HEK293 (cell line): ENCODE measurements around the gene RPL27.
A peak's percentile ranks its signal among the peaks of the same experiment; 100 is the strongest.

ENCODE experiments used
- CTCF ChIA-PET: fragments of 350-600 bp; formaldehyde crosslinking; extraction: SDS; loops from one replicate; lab custom pipeline; 2021; ENCODE audit warnings: antibody characterized with exemption; lab: Yijun Ruan, JAX
- POLR2A ChIA-PET: fragments of 300-600 bp; formaldehyde crosslinking; extraction: SDS; loops from one replicate; lab custom pipeline; 2020; ENCODE audit warnings: antibody characterized with exemption, inconsistent platforms; lab: Yijun Ruan, JAX
- H3K27ac ChIP-seq: fragments of 200-500 bp; sonication (Bioruptor generic); 2 replicates; pipeline ENCODE4 v1.5.1; 2014; ENCODE audit warnings: low read depth, low read length, control low read depth, inconsistent platforms; ENCODE audit errors: extremely low read depth
- H3K36me3 ChIP-seq, 2 experiments: fragments of 200-500 bp in 1 of 2; sonication (Bioruptor generic) in 1 of 2; 1 replicate in 1 of 2; 2 replicates in 1 of 2; pipeline ENCODE4 v1.5.1; 2014 to 2017; ENCODE audit warnings: inconsistent platforms in 2 of 2, low read length in 2 of 2; ENCODE audit not compliant: control insufficient read depth in 2 of 2, insufficient read depth in 1 of 2
- H3K4me1 ChIP-seq: fragments of 200-500 bp; sonication (Bioruptor generic); 2 replicates; pipeline ENCODE4 v1.5.1; 2014; ENCODE audit warnings: mild to moderate bottlenecking, low read length, inconsistent platforms; ENCODE audit not compliant: control insufficient read depth, insufficient read depth
- H3K4me3 ChIP-seq: 2 replicates; pipeline ENCODE4 v1.5.1; 2011; ENCODE audit warnings: low read depth, mild to moderate bottlenecking, control low read depth, low read length, moderate library complexity
- H3K9me3 ChIP-seq: fragments of 200-500 bp; sonication (Bioruptor generic); 2 replicates; pipeline ENCODE4 v1.5.1; 2014; ENCODE audit warnings: low read depth, low read length, inconsistent platforms; ENCODE audit not compliant: control insufficient read depth, insufficient read depth
- KLF10 ChIP-seq: fragments of 450-650 bp; IDR thresholded peaks from 2 replicates; pipeline ENCODE4 v1.5.1; 2018; ENCODE audit warnings: missing biosample characterization, mild to moderate bottlenecking, missing genetic modification characterization
- MYNN ChIP-seq: fragments of 450-650 bp; formaldehyde crosslinking; IDR thresholded peaks from 2 replicates; pipeline ENCODE4 v1.5.1; 2016; ENCODE audit warnings: missing biosample characterization, missing genetic modification characterization, borderline replicate concordance
- WT1 ChIP-seq: fragments of 450-650 bp; formaldehyde crosslinking; IDR thresholded peaks from 2 replicates; pipeline ENCODE4 v1.5.1; 2016; ENCODE audit warnings: missing biosample characterization, missing genetic modification characterization
- ZBTB48 ChIP-seq: fragments of 450-650 bp; formaldehyde crosslinking; IDR thresholded peaks from 2 replicates; pipeline ENCODE4 v1.5.1; 2016; ENCODE audit warnings: missing biosample characterization, missing genetic modification characterization
- ZFP3 ChIP-seq: fragments of 450-650 bp; formaldehyde crosslinking; IDR thresholded peaks from 2 replicates; pipeline ENCODE4 v1.5.1; 2016; ENCODE audit warnings: low read depth, missing biosample characterization, missing genetic modification characterization
- ZNF10 ChIP-seq: fragments of 450-650 bp; formaldehyde crosslinking; IDR thresholded peaks from 2 replicates; pipeline ENCODE4 v1.5.1; 2017; ENCODE audit warnings: missing biosample characterization, missing genetic modification characterization
- ZNF133 ChIP-seq: fragments of 450-650 bp; formaldehyde crosslinking; IDR thresholded peaks from 2 replicates; pipeline ENCODE4 v1.5.1; 2016; ENCODE audit warnings: missing biosample characterization, missing genetic modification characterization
- ZNF24 ChIP-seq: fragments of 450-650 bp; formaldehyde crosslinking; IDR thresholded peaks from 2 replicates; pipeline ENCODE4 v1.5.1; 2016; ENCODE audit warnings: missing biosample characterization, missing genetic modification characterization
- ZNF341 ChIP-seq: fragments of 450-650 bp; formaldehyde crosslinking; IDR thresholded peaks from 2 replicates; pipeline ENCODE4; 2016; ENCODE audit warnings: low read depth, missing biosample characterization, missing genetic modification characterization
- ZNF433 ChIP-seq: fragments of 450-650 bp; formaldehyde crosslinking; IDR thresholded peaks from 2 replicates; pipeline ENCODE4 v1.5.1; 2016; ENCODE audit warnings: missing biosample characterization, missing genetic modification characterization, low read depth
- ZNF585B ChIP-seq: fragments of 450-650 bp; formaldehyde crosslinking; IDR thresholded peaks from 2 replicates; pipeline ENCODE4 v1.5.1; 2016; ENCODE audit warnings: missing biosample characterization, missing genetic modification characterization
- ZNF626 ChIP-seq: fragments of 450-650 bp; sonication (Bioruptor Pico); formaldehyde crosslinking; IDR thresholded peaks from 2 replicates; pipeline ENCODE4 v1.5.1; 2018; ENCODE audit warnings: missing biosample characterization, missing genetic modification characterization, inconsistent platforms
- ZNF76 ChIP-seq: fragments of 450-650 bp; formaldehyde crosslinking; IDR thresholded peaks from 2 replicates; pipeline ENCODE4; 2016; ENCODE audit warnings: low read depth, missing biosample characterization, missing genetic modification characterization, borderline replicate concordance
- TF ChIP-seq, protein P1 (sequence below): fragments of 450-650 bp; formaldehyde crosslinking; IDR thresholded peaks from 2 replicates; pipeline ENCODE4 v1.5.1; 2016; ENCODE audit warnings: missing biosample characterization, missing genetic modification characterization
- TF ChIP-seq, protein P2 (sequence below): fragments of 450-650 bp; formaldehyde crosslinking; IDR thresholded peaks from 2 replicates; pipeline ENCODE4 v1.5.1; 2016; ENCODE audit warnings: missing biosample characterization, missing genetic modification characterization
- TF ChIP-seq, protein P3 (sequence below): fragments of 450-650 bp; IDR thresholded peaks from 2 replicates; pipeline ENCODE4 v1.5.1; 2018; ENCODE audit warnings: missing biosample characterization, missing genetic modification characterization
- TF ChIP-seq, protein P4 (sequence below): fragments of 450-650 bp; formaldehyde crosslinking; IDR thresholded peaks from 2 replicates; pipeline ENCODE4 v1.5.1; 2016; ENCODE audit warnings: missing biosample characterization, missing genetic modification characterization
- TF ChIP-seq, protein P5 (sequence below): fragments of 450-650 bp; formaldehyde crosslinking; IDR thresholded peaks from 2 replicates; pipeline ENCODE4 v1.5.1; 2017; ENCODE audit warnings: missing biosample characterization, missing genetic modification characterization

Gene RPL27

DNA sequence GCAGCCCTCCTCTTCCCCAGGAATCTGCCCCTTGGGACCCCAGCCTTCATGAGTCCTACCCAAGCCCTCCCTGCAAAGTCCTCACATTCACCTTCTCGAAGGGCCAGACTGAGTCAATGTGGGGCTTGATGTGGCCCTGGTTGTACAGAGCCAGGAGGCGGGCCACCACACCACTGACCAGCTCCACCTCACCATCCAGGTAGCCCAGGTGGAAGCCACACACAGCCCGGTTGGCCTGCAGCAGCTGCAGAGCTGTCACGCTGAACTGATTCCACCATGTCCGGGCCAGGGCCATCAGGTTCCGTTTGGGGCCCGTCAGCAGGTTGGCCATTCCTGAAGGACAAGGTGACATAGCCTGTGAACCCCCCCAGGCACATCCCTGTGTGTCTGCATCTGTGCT is 18.0 kb downstream of the RPL27 start:
- Histone ChIP-seq H3K9me3 (no peaks in the 10 kb centered on the region), H3K36me3 (peaks cover 0 to 54% of the 10 kb centered on the region in 2 experiments; a peak in 2 of 3 replicates), H3K4me3 (no peak overlapping the region), H3K4me1 (peaks cover 12% of the 10 kb centered on the region), H3K27ac (no peak overlapping the region)
- ChIA-PET POLR2A (no interaction called here), CTCF (no interaction called here)
- TF ChIP-seq ZNF433 (tag by site-specific recombination) (no peak), KLF10 (tag by site-specific recombination) (no peak), ZNF626 (tag by site-specific recombination) (no peak), WT1 (tag by site-specific recombination) (no peak), ZFP3 (no peak), ZNF133 (tag by site-specific recombination) (no peak)
- TF ChIP-seq, protein P1, sequence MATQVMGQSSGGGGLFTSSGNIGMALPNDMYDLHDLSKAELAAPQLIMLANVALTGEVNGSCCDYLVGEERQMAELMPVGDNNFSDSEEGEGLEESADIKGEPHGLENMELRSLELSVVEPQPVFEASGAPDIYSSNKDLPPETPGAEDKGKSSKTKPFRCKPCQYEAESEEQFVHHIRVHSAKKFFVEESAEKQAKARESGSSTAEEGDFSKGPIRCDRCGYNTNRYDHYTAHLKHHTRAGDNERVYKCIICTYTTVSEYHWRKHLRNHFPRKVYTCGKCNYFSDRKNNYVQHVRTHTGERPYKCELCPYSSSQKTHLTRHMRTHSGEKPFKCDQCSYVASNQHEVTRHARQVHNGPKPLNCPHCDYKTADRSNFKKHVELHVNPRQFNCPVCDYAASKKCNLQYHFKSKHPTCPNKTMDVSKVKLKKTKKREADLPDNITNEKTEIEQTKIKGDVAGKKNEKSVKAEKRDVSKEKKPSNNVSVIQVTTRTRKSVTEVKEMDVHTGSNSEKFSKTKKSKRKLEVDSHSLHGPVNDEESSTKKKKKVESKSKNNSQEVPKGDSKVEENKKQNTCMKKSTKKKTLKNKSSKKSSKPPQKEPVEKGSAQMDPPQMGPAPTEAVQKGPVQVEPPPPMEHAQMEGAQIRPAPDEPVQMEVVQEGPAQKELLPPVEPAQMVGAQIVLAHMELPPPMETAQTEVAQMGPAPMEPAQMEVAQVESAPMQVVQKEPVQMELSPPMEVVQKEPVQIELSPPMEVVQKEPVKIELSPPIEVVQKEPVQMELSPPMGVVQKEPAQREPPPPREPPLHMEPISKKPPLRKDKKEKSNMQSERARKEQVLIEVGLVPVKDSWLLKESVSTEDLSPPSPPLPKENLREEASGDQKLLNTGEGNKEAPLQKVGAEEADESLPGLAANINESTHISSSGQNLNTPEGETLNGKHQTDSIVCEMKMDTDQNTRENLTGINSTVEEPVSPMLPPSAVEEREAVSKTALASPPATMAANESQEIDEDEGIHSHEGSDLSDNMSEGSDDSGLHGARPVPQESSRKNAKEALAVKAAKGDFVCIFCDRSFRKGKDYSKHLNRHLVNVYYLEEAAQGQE (tag by site-specific recombination): no peak
- TF ChIP-seq, protein P2, sequence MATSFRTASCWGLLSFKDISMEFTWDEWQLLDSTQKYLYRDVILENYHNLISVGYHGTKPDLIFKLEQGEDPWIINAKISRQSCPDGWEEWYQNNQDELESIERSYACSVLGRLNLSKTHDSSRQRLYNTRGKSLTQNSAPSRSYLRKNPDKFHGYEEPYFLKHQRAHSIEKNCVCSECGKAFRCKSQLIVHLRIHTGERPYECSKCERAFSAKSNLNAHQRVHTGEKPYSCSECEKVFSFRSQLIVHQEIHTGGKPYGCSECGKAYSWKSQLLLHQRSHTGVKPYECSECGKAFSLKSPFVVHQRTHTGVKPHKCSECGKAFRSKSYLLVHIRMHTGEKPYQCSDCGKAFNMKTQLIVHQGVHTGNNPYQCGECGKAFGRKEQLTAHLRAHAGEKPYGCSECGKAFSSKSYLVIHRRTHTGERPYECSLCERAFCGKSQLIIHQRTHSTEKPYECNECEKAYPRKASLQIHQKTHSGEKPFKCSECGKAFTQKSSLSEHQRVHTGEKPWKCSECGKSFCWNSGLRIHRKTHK: no peak
- TF ChIP-seq, protein P3, sequence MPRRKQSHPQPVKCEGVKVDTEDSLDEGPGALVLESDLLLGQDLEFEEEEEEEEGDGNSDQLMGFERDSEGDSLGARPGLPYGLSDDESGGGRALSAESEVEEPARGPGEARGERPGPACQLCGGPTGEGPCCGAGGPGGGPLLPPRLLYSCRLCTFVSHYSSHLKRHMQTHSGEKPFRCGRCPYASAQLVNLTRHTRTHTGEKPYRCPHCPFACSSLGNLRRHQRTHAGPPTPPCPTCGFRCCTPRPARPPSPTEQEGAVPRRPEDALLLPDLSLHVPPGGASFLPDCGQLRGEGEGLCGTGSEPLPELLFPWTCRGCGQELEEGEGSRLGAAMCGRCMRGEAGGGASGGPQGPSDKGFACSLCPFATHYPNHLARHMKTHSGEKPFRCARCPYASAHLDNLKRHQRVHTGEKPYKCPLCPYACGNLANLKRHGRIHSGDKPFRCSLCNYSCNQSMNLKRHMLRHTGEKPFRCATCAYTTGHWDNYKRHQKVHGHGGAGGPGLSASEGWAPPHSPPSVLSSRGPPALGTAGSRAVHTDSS: no peak
- TF ChIP-seq, protein P4, sequence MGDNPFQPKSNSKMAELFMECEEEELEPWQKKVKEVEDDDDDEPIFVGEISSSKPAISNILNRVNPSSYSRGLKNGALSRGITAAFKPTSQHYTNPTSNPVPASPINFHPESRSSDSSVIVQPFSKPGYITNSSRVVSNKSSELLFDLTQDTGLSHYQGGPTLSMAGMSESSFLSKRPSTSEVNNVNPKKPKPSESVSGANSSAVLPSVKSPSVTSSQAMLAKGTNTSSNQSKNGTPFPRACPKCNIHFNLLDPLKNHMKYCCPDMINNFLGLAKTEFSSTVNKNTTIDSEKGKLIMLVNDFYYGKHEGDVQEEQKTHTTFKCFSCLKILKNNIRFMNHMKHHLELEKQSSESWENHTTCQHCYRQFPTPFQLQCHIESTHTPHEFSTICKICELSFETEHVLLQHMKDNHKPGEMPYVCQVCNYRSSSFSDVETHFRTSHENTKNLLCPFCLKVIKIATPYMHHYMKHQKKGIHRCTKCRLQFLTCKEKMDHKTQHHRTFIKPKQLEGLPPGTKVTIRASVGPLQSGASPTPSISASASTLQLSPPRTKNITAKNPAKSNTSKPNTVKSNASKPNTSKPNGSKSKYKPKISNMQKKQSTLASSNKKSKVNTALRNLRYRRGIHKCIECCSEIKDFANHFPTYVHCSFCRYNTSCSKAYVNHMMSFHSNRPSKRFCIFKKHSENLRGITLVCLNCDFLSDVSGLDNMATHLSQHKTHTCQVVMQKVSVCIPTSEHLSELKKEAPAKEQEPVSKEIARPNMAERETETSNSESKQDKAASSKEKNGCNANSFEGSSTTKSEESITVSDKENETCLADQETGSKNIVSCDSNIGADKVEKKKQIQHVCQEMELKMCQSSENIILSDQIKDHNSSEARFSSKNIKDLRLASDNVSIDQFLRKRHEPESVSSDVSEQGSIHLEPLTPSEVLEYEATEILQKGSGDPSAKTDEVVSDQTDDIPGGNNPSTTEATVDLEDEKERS: no peak

DNA sequence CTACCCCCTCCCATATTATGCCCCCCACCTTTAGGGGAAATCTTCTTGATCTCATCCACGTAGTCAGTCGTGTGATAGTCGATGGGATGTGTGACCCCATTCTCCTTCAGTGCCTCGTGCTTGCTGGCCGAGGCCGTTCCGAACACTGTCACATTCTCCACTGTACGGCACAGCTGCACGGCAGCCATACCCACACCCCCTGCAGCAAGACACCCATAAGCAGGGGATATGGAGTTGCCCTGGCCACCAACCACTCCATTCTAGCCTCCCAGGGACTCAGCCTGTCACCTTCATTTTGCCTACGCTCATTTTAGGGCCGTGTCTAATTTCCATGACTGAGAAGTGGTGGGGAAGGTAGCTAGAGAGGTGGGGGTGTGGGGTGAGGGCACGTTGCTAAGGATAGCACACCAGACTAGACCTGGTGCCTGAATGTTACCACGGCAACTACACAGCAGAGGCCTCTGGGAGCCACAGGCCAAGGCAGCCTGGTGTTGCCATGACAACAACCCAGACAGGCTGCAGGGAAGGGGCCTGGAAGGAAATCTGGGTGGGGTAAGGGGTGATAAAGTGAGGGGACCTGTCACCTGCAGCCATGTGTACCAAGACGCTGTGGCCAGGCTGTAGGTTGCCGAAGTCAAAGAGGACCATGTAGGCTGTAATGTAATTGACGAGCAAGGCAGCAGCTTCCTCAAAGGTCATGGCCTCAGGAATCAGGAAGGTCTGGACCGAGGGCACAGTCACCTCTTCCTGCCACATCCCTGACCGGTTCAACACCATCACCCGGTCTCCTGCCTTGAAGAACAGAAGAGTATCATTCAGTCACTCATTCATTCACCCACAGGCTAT is 20.0 kb downstream of the RPL27 start:
- no peak overlapping the region for H3K4me3 ChIP-seq
- ChIA-PET POLR2A (interaction anchor here (1.6 kb wide), 1 partner anchor 20 kb away, joined by 7 read pairs; the partner anchor contains the start of gene RPL27), CTCF (interaction anchor here (1.0 to 1.1 kb wide), 2 partner anchors 20 to 465 kb away, joined by 3 to 4 read pairs; partner anchors contain the start of genes DHX8 and RPL27)
- no peak overlapping the region for H3K27ac ChIP-seq
- no peak for TF ChIP-seq ZNF585B (tag by site-specific recombination)
- TF ChIP-seq ZNF76 (tag by site-specific recombination): peak; percentile 33; the same call in 1 of the 2 replicates
- no peak for TF ChIP-seq ZNF10
- TF ChIP-seq, protein P5, sequence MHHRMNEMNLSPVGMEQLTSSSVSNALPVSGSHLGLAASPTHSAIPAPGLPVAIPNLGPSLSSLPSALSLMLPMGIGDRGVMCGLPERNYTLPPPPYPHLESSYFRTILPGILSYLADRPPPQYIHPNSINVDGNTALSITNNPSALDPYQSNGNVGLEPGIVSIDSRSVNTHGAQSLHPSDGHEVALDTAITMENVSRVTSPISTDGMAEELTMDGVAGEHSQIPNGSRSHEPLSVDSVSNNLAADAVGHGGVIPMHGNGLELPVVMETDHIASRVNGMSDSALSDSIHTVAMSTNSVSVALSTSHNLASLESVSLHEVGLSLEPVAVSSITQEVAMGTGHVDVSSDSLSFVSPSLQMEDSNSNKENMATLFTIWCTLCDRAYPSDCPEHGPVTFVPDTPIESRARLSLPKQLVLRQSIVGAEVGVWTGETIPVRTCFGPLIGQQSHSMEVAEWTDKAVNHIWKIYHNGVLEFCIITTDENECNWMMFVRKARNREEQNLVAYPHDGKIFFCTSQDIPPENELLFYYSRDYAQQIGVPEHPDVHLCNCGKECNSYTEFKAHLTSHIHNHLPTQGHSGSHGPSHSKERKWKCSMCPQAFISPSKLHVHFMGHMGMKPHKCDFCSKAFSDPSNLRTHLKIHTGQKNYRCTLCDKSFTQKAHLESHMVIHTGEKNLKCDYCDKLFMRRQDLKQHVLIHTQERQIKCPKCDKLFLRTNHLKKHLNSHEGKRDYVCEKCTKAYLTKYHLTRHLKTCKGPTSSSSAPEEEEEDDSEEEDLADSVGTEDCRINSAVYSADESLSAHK (tag by site-specific recombination): no peak
- peak; percentile 81 for TF ChIP-seq ZBTB48 (tag by site-specific recombination)
- peak; percentile 72 for TF ChIP-seq ZNF341 (tag by site-specific recombination)
- TF ChIP-seq ZNF24 (tag by site-specific recombination): 0 out of 2 replicates have a peak, but pooled peaks have one; percentile 45
- peak; percentile 44; the same call in 1 of the 2 replicates for TF ChIP-seq MYNN (tag by site-specific recombination)
- no peaks in the 10 kb centered on the region for H3K9me3 ChIP-seq
- peaks cover 0 to 49% of the 10 kb centered on the region in 2 experiments; a peak in 2 of 3 replicates for H3K36me3 ChIP-seq
- peaks cover 12% of the 10 kb centered on the region for H3K4me1 ChIP-seq
